Activated T-cell treated with anti-CD3 and anti-CD28 coated beads, Interleukin-2, amount 50 U/mL, for 72 hours (primary cell): ENCODE measurements around the gene AGBL3. TPM values are rescaled to one million over a fixed set of nuclear protein-coding genes. Genes with fewer than 3 reads are reported as not detected.
"Not testable (repeated sequence)": the region's sequence is repeated elsewhere in the genome, so short reads cannot be mapped to it uniquely, and the experiment has no call there.

ENCODE experiments used
- ATAC-seq, 2 donors: fragments of 150-1000 bp; cut with Tn5 transposase; replicated peaks in 1 of 2; 2 replicates each; pipeline ENCODE4 v1.10.0; 2021; ENCODE audit warnings: moderate library complexity in 2 of 2, mild to moderate bottlenecking in 1 of 2
- DNase-seq, 2 donors: peaks; one replicate each; pipeline ENCODE4 v3.0.0; 2021 to 2022; ENCODE audit warnings: mixed read lengths in 1 of 2
- H3K27ac Mint-ChIP-seq: one replicate; pipeline ENCODE4 v1.8.0; 2022; ENCODE audit warnings: mild to moderate bottlenecking, moderate library complexity, mixed read lengths
- H3K27me3 Mint-ChIP-seq: one replicate; pipeline ENCODE4 v1.8.0; 2022; ENCODE audit warnings: low read depth, mixed read lengths
- H3K36me3 Mint-ChIP-seq, 2 donors: one replicate each; pipeline ENCODE4 v1.8.0; 2022; ENCODE audit warnings: mixed read lengths in 2 of 2, mild to moderate bottlenecking in 1 of 2; ENCODE audit not compliant: insufficient read depth in 2 of 2
- H3K4me1 Mint-ChIP-seq: one replicate; pipeline ENCODE4 v1.8.0; 2022; ENCODE audit warnings: low read depth, mixed read lengths
- H3K4me3 Mint-ChIP-seq, 2 donors: one replicate each; pipeline ENCODE4 v1.8.0; 2022; ENCODE audit warnings: mild to moderate bottlenecking in 2 of 2, mixed read lengths in 2 of 2, moderate library complexity in 2 of 2
- H3K9me3 Mint-ChIP-seq, 2 donors: one replicate each; pipeline ENCODE4 v1.8.0; 2022; ENCODE audit warnings: mixed read lengths in 2 of 2
- total RNA-seq, 2 donors: library from RNA; stranded (reverse); gene quantifications; one replicate each; pipeline ENCODE4 v1.2.3, GENCODE V29; 2022

The AGBL3 gene
- total RNA-seq, 2 donors from 2014 or later: 2.4 to 3.8 TPM

- H3K4me3 Mint-ChIP-seq: no peak overlapping the region
- H3K27ac Mint-ChIP-seq: no peak overlapping the region
- DNase-seq: no peak
- peaks cover 0 to 2% of the 10 kb centered on the region in 2 donors for H3K9me3 Mint-ChIP-seq
- peaks cover 9% of the 10 kb centered on the region for H3K4me1 Mint-ChIP-seq
- H3K36me3 Mint-ChIP-seq: peaks cover under 1% of the 10 kb centered on the region in 2 donors
- no peaks in the 10 kb centered on the region for H3K27me3 Mint-ChIP-seq
- ATAC-seq: peak; percentile 76 to 88
Measured at GRCh38 chr7:135102372-135102771, 116.1 kb downstream of the AGBL3 start.

DNA sequence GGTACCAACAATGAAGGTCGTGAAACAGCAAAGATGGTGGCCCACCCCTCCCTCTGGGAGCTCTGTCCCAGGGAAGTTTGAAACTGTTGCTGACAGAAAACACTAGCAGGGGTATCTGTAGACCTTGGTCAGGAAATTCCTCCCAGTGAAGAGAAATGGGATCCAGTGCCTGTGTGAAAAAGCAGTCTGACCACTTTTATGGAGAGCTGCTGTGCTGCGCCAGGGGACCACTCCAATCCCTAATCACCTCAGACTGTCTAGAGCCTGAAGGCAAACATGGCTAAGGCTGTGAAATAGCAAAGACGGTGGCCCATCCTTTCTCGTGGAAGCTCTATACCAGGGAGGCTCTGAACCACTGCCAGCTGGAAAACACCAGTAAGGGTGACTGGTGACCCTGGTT, 123.3 kb downstream of the AGBL3 start:
- H3K27ac Mint-ChIP-seq: no peak overlapping the region
- H3K4me1 Mint-ChIP-seq: no peaks in the 10 kb centered on the region
- peaks cover 3 to 4% of the 10 kb centered on the region in 2 donors for H3K36me3 Mint-ChIP-seq
- no peak overlapping the region for H3K4me3 Mint-ChIP-seq
- ATAC-seq: no peak
- peaks cover 3 to 10% of the 10 kb centered on the region in 2 donors for H3K9me3 Mint-ChIP-seq
- no peaks in the 10 kb centered on the region for H3K27me3 Mint-ChIP-seq
- no peak for DNase-seq

- H3K27me3 Mint-ChIP-seq: no peaks in the 10 kb centered on the region
- no peak for ATAC-seq
- no peak for DNase-seq
- peaks cover 3 to 4% of the 10 kb centered on the region in 2 donors for H3K36me3 Mint-ChIP-seq
- H3K27ac Mint-ChIP-seq: no peak overlapping the region
- H3K9me3 Mint-ChIP-seq: peaks cover 4 to 10% of the 10 kb centered on the region in 2 donors
- H3K4me1 Mint-ChIP-seq: no peaks in the 10 kb centered on the region
- H3K4me3 Mint-ChIP-seq: no peak overlapping the region
Measured at GRCh38 chr7:135109976-135110375, 123.7 kb downstream of the AGBL3 start.

DNA sequence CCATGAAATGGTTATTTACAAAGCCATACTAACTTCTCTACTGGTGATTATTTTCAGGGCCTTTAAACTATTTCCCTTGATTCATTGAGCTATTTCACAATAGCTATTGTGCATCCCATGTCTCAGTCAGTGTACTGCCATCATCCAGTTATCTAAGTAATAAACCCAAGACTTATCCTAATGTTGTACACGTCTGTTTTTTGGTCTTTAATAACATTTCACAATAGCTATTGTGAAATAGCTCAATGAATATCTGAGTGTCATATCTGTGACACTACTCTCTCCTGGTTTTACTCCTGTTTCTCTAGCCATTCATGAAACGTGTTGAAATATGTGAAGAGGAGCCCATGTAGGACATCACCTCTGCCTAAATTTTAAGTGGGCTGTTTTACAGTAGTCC, 125.1 kb downstream of the AGBL3 start:
- Mint-ChIP-seq H3K4me1 (no peaks in the 10 kb centered on the region), H3K27me3 (no peaks in the 10 kb centered on the region), H3K27ac (no peak overlapping the region), H3K9me3 (peaks cover 4 to 10% of the 10 kb centered on the region in 2 donors), H3K36me3 (peaks cover 3 to 4% of the 10 kb centered on the region in 2 donors), H3K4me3 (no peak overlapping the region)
- ATAC-seq (no peak), DNase-seq (no peak)

DNA sequence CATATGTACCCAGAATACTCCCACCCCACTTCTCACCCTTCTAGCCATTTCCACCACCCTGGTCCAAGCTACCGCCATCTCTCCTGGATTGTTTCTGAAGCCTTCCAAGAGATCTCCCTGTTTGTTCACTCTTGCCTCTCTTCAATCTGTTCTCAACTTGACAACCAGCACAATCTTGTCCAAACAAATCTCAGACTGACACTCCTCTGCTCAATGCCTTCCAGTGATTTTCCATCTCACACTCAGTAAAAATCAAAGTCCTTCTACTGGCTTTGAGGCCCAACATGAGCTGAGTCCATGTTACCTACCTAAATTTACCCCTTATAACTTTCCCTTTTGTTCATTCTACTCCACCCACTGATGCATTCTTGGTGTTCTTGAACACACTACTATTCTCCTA, 128.3 kb downstream of the AGBL3 start:
- Mint-ChIP-seq H3K4me1 (no peaks in the 10 kb centered on the region), H3K27ac (no peak overlapping the region), H3K9me3 (peaks cover 1 to 2% of the 10 kb centered on the region in 2 donors), H3K27me3 (no peaks in the 10 kb centered on the region), H3K36me3 (peaks cover 1 to 5% of the 10 kb centered on the region in 2 donors), H3K4me3 (no peak overlapping the region)
- DNase-seq: no peak
- no peak for ATAC-seq

DNA sequence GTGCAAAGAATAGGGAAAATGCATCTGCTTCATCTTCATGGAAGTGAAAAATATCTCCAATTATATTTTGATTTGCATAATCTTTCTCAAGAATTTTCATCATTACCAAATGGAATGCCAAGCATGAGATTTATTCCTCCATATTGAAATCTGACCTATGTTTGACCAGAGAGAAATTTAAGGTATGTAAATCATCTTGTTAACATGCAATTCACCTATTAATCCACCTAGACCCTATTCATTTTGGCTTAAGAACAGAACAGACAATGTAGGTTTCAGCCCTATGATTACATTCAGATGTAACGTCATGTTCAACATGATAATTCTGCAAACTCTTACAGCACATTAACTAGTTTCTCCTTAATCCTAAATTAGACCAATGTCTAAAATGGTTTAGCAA, 130.8 kb downstream of the AGBL3 start:
- Mint-ChIP-seq H3K4me1 (no peaks in the 10 kb centered on the region), H3K27me3 (no peaks in the 10 kb centered on the region), H3K27ac (no peak overlapping the region), H3K4me3 (no peak overlapping the region), H3K36me3 (peaks cover 6 to 14% of the 10 kb centered on the region in 2 donors), H3K9me3 (peaks cover 5 to 9% of the 10 kb centered on the region in 2 donors)
- ATAC-seq (no peak), DNase-seq (no peak)

GRCh38 chr7:135121868-135122267, 135.6 kb downstream of the AGBL3 start:
- no peak for ATAC-seq
- no peaks in the 10 kb centered on the region for H3K27me3 Mint-ChIP-seq
- peaks cover 12 to 19% of the 10 kb centered on the region in 2 donors for H3K36me3 Mint-ChIP-seq
- H3K4me3 Mint-ChIP-seq: no peak overlapping the region
- peaks cover 7 to 8% of the 10 kb centered on the region in 2 donors for H3K9me3 Mint-ChIP-seq
- no peak overlapping the region for H3K27ac Mint-ChIP-seq
- H3K4me1 Mint-ChIP-seq: no peaks in the 10 kb centered on the region
- DNase-seq: no peak

DNA sequence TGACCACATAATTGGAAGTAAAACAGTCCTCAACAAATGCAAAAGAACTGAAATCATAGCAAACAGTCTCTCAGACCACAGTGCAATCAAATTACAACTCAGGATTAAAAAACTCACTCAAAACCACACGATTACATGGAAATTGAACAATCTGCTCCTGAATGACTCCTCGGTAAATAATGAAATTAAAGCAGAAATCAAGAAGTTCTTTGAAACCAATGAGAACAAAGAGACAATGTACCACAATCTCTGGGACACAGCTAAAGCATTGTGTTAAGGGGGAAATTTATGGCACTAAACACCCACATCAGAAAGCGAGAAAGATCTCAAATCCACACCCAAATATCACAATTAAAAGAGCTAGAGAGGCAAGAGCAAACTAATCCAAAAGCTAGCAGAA, 138.3 kb downstream of the AGBL3 start:
- H3K27me3 Mint-ChIP-seq, H3K9me3 Mint-ChIP-seq, DNase-seq, H3K4me1 Mint-ChIP-seq, H3K4me3 Mint-ChIP-seq, H3K27ac Mint-ChIP-seq, ATAC-seq: not testable (repeated sequence)
- H3K36me3 Mint-ChIP-seq: peaks cover 11 to 14% of the 10 kb centered on the region in 2 donors

DNA sequence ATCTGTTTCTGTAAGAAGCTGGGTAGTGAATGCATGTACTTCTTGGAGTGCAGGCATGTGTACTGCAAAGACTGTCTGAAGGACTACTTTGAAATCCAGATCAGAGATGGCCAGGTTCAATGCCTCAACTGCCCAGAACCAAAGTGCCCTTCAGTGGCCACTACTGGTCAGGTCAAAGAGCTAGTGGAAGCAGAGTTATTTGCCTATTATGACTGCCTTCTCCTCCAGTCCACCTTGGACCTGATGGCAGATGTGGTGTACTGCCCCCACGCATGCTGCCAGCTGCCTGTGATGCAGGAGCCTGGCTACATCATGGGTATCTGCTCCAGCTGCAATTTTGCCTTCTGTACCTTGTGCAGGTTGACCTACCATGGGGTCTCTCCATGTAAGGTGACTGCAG, 142.6 kb downstream of the AGBL3 start:
- peaks cover 9 to 14% of the 10 kb centered on the region in 2 donors for H3K36me3 Mint-ChIP-seq
- H3K27me3 Mint-ChIP-seq: no peaks in the 10 kb centered on the region
- H3K27ac Mint-ChIP-seq: no peak overlapping the region
- no peaks in the 10 kb centered on the region for H3K4me1 Mint-ChIP-seq
- H3K9me3 Mint-ChIP-seq: peaks cover 2 to 9% of the 10 kb centered on the region in 2 donors
- ATAC-seq (no peak), DNase-seq (no peak)
- no peak overlapping the region for H3K4me3 Mint-ChIP-seq

- Mint-ChIP-seq H3K4me1 (no peaks in the 10 kb centered on the region), H3K27me3 (no peaks in the 10 kb centered on the region), H3K36me3 (peaks cover 6 to 13% of the 10 kb centered on the region in 2 donors), H3K27ac (no peak overlapping the region), H3K9me3 (peaks cover 2 to 6% of the 10 kb centered on the region in 2 donors), H3K4me3 (no peak overlapping the region)
- ATAC-seq (no peak), DNase-seq (no peak)
Measured at GRCh38 chr7:135129579-135129978, 143.3 kb downstream of the AGBL3 start.

GRCh38 chr7:135143885-135144668, 157.8 kb downstream of the AGBL3 start:
- ATAC-seq (no peak), DNase-seq (no peak)
- Mint-ChIP-seq H3K36me3 (peaks cover 3 to 4% of the 10 kb centered on the region in 2 donors), H3K27me3 (no peaks in the 10 kb centered on the region), H3K27ac (no peak overlapping the region), H3K4me1 (peaks cover 36% of the 10 kb centered on the region), H3K9me3 (no peaks in the 10 kb centered on the region), H3K4me3 (peak overlapping the region in 1 of 2 donors; percentile 35)

DNA sequence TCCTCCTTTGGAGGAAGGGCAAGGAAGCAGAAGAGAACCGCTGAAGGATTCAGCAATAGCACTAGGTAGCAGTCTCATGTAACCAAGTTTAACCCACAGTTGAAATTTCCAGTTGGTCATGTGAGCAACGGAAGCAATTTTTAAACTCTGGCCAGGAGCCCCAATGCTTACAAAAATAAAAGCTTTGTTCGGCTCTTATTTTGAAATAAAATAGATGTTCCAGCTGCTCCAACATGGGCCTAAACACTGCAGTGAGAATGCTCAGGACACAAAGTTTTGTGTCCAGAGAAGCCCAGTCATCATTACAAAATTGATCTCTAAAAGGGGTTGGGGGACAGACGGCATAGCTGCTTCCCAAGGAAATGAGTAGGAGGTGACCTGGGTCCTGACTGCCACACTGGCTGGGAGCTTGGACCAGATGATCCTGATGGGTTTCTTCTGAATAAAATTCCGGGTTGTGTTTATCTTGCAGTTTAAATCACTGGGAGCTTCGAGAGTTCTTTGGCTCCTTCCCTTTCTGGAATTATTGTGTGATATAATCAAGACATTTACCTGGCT, 161.1 kb downstream of the AGBL3 start:
- peak overlapping the region; percentile 75 for H3K27ac Mint-ChIP-seq
- H3K4me3 Mint-ChIP-seq: peak overlapping the region; percentile 81 to 84
- H3K4me1 Mint-ChIP-seq: peaks cover 66% of the 10 kb centered on the region
- H3K9me3 Mint-ChIP-seq: peaks cover 0 to 2% of the 10 kb centered on the region in 2 donors
- H3K36me3 Mint-ChIP-seq: peaks cover 15 to 22% of the 10 kb centered on the region in 2 donors
- no peaks in the 10 kb centered on the region for H3K27me3 Mint-ChIP-seq
- peak in 1 of 2 donors; percentile 37 for DNase-seq
- peak; percentile 24 to 39 for ATAC-seq

- H3K9me3 Mint-ChIP-seq: peaks cover 3 to 5% of the 10 kb centered on the region in 2 donors
- DNase-seq: peak; percentile 67 to 69
- H3K27me3 Mint-ChIP-seq: no peaks in the 10 kb centered on the region
- peaks cover 19 to 29% of the 10 kb centered on the region in 2 donors for H3K36me3 Mint-ChIP-seq
- H3K4me3 Mint-ChIP-seq: peak within 1 kb of the TSS; percentile 81 to 84
- H3K4me1 Mint-ChIP-seq: peaks cover 72% of the 10 kb centered on the region
- peak within 1 kb of the TSS; percentile 75 for H3K27ac Mint-ChIP-seq
- ATAC-seq: peak; percentile 89
Measured at GRCh38 chr7:135147899-135148721, 161.8 kb downstream of the AGBL3 start, which contains the start of gene TMEM140. Gene TMEM140, plus strand, starts transcription at chr7:135148072. Its CDS starts 16,370 bp downstream, at chr7:135164442.
